ENCODE results near the gene VTI1A.
"Not testable (repeated sequence)": the region's sequence is repeated elsewhere in the genome, so short reads cannot be mapped to it uniquely, and the experiment has no call there.

The VTI1A gene

DNA sequence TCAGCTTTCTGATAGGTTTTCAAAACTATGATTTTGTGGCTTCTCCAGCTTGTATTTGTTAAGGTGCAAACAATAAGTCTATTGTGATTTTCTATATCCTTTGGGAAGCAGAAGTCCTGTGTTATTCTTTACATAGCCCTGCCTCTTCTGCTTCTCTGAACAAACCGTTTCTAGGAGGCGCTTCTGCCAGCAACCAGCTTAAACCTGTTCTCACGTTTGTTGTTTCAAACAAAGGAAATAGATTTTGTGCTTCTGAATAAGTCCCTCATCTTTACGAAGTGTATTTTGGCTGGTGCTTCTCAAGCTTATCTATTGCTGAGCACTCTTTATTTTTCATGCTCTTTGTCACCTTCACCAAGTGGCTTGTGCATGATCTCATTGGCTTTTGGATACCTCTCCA lies 61.0 kb downstream of the VTI1A start:
- DNase-seq = no peak

DNA sequence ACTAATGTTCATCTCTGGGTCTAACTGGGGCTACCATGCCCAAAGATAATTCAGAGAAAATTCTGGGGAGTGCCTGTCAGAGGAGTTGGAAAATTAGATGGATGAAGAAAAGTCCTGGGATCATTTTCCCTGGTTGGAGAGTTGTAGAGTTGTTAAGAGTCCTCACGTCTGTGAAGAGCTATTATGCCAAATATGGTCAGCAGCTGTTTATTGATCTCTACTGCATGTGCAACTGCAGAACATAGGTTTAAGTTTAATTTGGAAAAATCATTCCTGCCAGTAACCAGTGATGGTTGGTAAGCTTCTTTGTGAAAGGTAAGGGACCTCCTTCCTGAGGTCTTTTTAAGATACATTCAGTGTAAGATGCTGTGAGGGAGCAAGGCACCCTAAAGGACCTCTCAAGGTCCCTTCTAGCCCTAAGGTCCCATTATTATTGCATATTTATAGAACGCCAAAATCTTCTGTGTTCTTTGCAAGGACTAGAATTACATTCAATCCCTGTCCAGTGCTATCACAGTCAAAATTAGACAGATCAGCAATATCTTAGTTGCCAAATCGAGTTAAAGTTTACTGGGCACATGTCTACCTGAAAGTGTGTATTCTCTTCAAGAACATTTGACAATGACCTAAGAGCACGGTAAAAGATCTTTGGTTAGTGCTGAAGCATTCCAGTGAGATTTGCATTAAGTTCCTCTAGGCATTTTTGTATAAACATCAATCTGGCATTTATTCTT lies 62.7 kb downstream of the VTI1A start:
- no peak for DNase-seq

DNA sequence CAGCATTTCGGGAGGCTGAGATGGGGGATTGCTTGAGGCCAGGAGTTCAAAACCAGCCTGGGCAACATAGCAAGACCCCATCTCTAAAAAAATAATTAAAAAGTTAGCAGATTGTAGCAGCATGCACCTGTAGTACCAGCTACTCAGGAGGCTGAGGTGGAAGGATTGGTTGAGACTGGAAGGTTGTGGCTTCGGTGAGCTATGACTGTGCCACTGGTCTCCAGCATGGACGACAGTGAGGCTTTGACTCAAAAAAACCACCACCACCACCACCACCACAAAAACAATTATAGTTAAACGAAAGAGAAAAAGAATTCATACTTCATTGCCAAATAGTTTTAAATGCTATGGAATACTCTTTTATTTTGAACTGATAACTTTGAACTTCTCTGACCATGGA lies 63.4 kb downstream of the VTI1A start:
- DNase-seq = no peak

DNA sequence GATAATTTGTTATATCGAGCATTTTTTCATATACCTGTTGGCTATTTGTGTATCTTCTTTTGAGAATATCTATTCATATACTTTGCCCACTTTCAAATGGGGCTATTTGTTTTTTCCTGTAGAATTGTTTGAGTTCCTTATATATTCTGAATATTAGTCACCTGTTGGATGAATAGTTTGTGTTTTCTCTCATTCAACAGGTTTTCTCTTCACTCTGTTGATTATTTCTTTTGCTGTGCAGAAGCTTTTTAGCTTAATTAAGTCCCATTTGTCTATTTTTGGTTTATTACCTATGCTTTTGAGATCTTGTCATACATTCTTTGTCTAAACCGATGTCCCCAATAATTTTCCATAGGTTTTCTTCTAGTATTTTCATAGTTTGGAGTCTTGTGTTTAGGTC lies 65.3 kb downstream of the VTI1A start:
- DNase-seq = no peak

DNA sequence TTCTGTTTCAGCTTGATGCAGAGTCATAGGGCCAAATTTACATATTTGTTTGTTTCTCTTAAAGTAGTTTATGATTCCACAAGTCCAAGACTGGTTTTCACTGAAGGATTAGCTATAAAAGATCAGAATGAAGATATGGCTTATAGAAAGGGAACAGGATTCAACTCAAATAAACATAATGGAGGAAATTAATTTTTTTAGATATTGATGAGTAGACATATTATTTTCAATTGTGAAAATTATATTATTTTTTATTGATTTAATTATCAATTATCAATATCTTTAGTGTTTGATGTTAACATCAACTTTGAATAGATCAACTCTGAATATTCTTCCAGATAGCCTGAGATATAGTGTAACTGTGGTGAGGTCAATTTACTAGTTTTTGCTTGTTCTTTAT lies 68.1 kb downstream of the VTI1A start:
- DNase-seq = no peak

DNA sequence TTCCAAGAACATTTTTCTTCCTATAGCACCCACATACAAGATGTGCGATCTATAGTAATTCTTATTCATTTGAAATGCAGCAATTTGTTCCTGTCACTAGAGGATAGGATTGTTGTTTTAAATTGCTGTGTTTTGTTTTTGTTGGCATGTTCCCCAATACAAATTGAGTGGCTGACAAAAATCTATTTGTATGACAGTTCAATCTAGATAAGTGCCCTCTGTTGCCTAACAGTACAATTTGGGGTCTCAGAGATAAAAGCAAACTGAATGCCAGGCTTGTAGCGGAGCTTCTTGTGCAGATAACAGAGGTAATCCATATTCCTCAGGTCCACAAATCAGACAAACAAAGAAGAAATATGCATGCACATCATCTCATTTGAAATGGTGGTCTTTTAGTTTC lies 68.8 kb downstream of the VTI1A start:
- no peak for DNase-seq

DNA sequence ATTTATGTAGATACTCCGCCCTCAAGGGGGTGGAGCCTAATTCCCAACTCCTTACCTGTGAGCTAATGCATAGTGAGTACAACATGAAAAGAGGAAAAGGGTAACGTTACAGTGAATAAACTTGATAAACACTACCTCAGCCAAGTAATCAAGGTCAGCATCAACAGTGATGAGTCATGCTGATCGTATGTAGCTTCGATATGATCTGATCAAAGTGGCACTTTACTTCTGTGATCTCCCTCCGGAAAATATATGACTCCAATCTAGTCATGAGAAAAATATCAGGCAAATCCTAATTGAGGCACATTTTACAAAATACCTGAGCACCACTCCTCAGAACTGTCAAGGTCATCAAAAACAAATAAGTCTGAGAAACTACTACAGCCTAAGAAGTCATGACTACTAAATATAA lies 70.4 kb downstream of the VTI1A start:
- DNase-seq = no peak

DNA sequence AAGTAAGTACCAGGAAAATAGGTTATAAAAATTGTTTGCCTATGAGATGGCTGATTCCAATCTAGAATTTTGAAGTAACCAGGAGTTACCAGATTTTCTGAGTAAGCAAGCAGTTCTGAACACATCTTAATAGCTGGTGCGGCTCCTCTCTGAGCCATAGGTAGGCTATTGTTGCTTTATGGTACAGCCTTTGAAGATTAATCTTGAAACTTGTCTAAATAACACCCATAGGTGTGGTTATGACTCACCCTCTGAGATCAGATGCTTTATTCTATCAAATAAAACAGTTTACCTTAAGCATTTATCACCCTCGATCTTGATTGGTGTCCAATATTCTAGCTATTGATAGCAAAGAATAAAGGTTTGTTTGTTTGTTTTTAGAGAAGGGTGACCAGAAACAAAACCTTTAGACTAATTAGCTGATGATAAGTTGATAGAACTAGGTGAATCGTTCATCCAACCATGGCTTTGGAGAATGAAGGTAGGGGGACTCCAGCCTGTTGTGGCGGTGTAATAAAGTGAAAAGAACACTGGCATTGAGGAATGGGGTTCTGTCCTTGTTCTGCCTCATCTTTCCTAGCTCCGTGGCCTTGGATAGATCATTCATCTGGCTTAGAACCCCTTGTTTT lies 72.2 kb downstream of the VTI1A start:
- DNase-seq = no peak

DNA sequence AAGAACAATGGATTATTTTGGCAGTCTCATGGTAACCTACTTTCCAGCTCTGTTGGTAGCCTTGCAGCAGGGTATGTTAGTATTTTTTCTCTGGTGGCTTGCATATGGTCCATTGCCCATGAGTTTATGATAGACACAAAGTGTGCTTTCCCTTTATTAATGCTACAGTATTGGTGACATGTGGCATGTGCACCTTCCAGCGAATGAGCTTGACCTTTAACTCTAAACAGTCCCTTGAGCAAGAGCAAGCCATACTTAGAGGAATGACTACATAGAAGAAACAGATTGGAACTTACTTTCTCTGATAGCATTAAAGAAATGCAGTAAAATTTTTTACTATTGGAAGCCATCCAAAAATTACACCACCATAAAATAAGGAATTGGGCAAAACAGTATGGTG lies 73.9 kb downstream of the VTI1A start:
- no peak for DNase-seq

DNA sequence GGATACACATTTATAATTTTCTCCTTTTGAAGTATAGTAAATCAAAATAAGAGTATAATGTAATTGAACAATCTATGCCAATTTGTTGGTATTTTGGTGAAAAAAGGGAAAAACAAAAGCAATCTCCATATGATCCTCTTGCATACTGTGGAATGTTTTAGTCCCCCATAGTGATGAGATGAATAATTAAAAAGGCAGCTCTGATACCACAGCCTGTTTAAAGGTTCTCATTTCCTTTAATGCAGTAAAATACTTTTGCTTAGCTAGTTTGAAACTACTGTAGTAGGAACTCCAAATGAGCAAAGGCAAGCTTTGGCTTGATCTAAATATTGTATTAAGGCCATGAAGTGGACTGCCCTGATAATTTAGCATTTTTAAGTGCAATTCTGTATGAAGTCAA lies 77.6 kb downstream of the VTI1A start:
- no peak for DNase-seq

DNA sequence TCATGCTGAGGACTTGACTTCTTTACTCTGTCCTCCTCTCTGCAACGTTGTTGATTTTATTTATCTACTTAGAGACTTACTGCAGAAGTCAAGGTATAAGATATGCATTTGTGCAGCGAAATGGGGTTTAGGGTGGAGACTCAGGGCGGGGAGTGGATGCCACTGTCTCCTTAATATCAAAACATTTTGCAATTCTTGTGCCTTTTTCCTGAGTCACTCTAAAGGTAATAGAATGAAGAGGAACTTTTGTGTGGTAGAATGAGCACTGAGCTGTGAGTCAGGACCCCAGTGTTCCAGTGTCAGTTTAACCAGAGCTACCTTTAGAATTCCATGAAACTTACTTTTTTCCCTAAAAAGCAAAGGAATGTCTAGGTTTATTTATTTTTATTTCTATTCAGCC lies 78.2 kb downstream of the VTI1A start:
- no peak for DNase-seq

DNA sequence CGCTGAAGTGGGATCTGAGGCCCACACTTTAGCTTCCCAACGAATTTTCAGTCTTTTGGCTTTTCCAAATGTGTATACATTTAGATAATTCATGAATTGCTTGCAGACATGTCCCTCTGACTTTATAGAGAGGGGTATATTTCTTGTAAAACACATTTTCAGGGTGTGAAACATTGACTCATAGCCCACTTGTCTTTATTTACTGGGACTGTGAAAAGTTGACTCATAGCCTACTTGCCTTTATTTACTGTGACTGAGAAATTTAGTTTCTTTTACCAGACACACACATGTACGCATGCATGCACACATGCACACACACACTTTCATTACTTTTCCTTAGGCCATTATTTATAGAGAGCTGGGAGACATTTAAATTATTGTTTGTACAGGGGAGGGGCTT lies 79.1 kb downstream of the VTI1A start:
- DNase-seq = no peak

DNA sequence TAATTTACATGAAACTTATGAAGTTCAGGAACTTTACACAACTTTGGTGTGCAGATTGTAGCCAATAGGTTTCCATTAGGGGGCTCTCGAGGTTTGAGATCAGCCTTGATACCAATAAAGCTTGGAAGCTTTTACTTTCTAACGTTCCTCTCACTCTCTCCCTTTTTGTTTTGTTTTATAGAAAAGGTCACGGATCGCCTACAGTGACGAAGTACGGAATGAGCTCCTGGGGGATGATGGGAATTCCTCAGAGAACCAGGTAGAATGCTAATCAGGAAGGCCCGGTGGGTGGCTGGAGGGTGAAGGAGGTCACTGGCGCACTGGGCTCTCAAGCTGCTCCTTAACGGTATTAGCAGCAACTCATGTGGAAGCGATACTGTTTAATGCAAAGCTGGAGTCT lies 79.9 kb downstream of the VTI1A start:
- DNase-seq = no peak

DNA sequence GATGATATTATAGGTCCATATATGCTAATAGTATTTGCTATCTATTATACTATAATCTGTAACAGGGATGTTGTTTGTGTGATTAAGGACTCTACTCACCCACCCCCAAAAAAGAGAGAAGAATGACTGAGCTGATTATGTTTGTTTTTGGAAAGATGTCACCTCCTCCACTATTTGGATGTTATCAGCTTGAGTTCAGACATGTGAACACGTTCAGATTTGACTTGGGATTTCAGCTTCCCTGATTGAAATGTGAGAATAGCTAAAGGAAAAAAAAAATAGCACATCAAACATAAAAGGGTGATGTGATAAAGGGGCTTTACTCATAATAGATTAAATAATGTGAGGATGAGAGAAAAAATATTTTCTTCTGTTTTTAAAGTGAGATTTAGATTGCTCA lies 81.2 kb downstream of the VTI1A start:
- DNase-seq = no peak

DNA sequence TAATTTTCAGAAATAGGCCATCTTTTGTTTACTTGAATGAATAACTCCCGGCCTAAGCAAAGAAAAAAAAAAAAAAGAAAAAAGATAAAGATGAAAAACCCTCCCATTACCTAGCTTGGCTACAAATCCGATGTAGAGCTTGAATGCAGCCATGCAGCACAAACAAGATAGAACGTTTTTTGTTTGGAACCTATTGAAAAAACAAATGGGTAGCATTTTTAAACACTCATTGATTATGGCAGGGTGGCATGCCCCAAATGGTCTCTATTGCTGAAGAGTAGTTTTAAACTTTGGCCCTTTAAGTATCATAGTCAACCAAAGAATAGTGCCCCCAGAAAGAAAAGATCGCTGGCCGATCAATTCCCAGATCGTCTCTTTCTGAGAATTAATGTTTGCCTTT lies 84.4 kb downstream of the VTI1A start:
- no peak for DNase-seq

DNA sequence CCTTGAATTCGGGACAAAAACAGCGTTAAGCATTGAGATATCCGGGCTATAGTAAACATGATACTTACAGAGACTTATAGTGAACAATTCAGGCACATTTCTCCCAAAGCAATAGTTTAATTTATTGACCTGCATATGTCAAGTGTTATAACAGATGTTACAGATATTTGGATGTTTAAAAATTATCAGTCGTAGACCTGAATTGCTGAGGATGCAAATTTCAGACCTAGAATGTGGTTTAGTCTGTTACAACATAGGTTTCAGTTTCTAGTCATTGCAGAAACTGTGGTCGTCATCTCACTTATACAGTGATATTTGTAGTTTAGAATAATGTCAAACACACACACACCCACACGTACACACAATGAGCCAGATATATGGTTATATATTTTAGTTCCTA lies 85.2 kb downstream of the VTI1A start:
- DNase-seq = no peak

DNA sequence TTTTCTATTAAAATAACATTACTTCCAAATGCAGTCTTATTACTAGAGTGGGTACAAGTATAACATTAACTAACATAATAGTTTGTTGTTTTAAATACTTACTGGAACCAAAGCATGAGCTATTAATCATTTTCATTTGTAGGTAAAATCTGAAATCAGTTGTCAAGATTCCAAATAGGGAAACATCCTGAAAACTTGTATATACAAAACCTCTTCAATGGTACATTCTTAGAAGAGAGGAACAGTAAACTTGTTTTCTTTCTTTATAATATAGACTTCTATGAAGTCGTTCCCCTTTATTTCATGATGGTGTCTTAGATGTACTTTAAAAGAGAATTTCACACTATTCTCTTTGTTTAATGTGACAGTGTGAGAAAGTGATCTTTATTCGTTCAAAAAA lies 85.9 kb downstream of the VTI1A start:
- no peak for DNase-seq

DNA sequence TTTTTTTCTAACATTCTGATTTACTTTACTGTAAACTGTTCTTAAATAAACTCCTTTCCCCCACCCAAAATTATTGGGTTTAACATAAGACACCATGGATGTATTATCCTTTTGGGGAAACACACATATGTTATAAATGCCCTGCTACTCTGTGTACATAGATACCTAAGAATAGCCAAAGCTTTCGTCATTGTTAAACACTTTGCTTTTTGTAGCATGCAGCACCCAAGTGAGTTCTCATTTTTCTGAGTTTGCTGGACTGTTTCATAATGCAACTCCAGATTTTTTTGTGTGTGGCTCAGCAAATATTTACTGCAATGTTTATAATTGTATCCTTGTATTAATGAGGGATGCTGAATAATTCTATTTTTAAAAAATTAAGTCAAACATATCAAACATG lies 86.9 kb downstream of the VTI1A start:
- no peak for DNase-seq

DNA sequence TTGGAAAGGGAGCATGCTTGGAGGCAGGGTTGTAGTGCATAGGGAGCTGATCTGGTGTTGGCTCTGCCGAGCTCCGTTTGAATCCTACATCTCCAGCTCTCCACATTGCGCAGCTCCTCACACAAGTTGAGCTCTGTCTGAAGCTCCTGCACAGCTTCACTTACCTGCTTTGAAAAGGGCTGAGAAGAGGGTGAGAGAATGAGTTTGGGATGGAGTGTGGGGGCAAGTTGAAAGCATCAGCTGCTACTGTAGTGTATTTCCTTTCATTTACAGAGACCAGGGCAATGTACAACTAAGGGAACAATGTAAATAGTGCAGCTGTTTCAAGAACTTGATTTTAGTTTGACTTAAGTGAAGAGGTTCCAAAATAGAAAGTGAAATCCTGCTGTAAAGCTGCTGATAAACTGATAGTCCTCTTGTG lies 88.5 kb downstream of the VTI1A start:
- DNase-seq = no peak

DNA sequence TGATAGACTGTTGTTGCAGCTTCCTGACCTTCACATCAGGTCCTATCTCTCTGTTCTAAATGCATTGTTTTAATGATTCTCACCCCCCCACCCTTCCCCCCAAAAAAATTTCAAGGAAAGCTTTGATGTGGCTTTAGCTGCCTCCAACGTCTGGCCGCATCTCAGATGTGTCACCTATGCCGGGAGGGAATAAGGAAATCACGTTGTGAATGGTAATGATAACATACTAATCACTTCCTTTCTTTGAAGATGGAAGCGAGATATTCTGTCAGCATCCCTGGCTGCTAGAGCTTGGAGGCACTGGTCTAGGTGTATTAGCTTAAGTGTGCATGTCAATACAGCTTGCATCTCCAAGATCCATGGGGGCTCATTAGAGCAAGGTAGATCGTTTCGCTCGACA lies 89.6 kb downstream of the VTI1A start:
- DNase-seq = no peak

DNA sequence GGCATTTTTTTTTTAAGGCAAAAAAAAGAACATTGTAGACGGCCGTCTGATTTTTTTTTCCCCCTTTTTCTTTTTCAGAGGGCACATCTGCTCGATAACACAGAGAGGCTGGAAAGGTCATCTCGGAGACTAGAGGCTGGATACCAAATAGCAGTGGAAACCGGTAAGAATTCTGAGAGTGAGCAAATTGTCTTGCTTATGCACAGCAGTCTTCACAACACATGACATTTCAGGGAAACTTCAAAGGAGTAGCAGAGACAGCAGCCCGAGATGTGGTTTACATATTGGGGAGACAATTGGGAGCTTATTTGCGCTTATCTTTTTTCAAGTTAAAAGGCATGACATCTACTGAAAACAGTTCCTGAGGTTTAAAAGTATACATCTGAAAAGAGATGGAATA lies 91.2 kb downstream of the VTI1A start:
- no peak for DNase-seq

DNA sequence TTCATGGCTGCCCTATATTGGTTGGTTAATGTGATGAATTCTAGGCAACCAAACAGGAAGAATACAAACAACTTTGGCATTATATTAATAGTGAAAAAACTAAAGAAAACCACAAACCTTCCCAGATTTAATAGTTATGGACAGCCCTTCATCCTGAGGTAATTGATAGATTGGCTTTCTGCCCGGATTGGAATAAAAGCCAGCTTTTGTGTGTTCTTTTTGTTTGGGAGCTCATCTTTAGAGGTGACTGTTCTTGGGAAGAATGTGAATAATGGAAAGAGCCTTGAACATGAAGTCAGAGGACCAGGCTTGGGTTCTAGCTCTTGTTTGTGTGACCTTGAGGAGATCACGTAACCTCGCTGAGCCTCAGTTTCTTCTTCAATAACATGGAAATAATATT lies 92.3 kb downstream of the VTI1A start:
- peak; percentile 10 for DNase-seq

DNA sequence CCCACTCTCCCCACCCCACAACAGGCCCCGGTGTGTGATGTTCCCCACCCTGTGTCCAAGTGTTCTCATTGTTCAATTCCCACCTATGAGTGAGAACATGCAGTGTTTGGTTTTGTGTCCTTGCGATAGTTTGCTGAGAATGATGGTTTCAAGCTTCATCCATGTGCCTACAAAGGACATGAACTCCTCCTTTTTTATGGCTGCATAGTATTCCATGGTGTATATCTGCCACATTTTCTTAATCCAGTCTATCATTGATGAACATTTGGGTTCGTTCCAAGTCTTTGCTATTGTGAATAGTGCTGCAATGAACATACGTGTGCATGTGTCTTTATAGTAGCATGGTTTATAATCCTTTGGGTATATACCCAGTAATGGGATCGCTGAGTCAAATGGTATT lies 95.8 kb downstream of the VTI1A start:
- DNase-seq = not testable (repeated sequence)

DNA sequence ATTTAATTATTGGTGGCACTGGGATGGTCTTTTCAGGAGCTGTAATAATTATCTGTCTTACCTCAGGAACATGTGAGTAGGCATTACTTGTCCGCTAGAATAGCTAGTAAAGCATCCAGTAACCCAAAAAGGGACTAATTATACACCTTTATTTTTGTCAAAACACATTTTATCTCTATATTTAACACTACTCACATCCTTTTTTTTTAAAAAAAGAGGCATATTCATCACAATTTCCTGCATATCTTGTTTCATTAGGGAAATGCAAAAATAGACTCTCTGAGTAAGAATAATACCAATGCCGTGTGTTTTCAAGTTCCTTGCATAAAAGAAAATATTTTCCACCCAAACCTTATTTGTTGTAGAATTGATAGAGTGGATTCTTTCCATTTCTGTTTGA lies 99.5 kb downstream of the VTI1A start:
- DNase-seq = no peak

Data from COR-L47 (cell line).